Endometrial microvascular endothelial cells (primary cell): ENCODE measurements around the gene ELAC1. TPM values are rescaled to one million over a fixed set of nuclear protein-coding genes. Genes with fewer than 3 reads are reported as not detected.
"Not testable (repeated sequence)": the region's sequence is repeated elsewhere in the genome, so short reads cannot be mapped to it uniquely, and the experiment has no call there.

ENCODE experiments used
- in situ Hi-C: cut with HindIII; loops from 2 replicates; pipeline ENCODE4 v1.10.0; 2017; ENCODE audit warnings: low sequenced_read_pairs, low pct_unique_long_range_greater_than_20kb; ENCODE audit errors: inconsistent ontology term
- total RNA-seq: library from RNA; depleted of rRNA; stranded (reverse); fragments of >200 nt; gene quantifications from one replicate; pipeline ENCODE4 v1.2.3, GENCODE V29; 2015; ENCODE audit errors: inconsistent ontology term

The ELAC1 gene
- total RNA-seq, 1 donor from 2014 or later, result 13.0 TPM

GRCh38 chr18:50969448-50969847, 1.6 kb downstream of the ELAC1 start:
- in situ Hi-C loops, result no loop called here

- in situ Hi-C loops, result no loop called here
Observed at GRCh38 chr18:50970006-50970405, 2.2 kb downstream of the ELAC1 start.

GRCh38 chr18:50972404-50972803, 4.6 kb downstream of the ELAC1 start:
- in situ Hi-C loops, result not testable (repeated sequence)

- in situ Hi-C loops, result no loop called here
Observed at GRCh38 chr18:50973367-50974126, 5.7 kb downstream of the ELAC1 start.

- in situ Hi-C loops, result no loop called here
Observed at GRCh38 chr18:50977037-50977760, 9.4 kb downstream of the ELAC1 start.

GRCh38 chr18:50981381-50981780, 13.5 kb downstream of the ELAC1 start:
- in situ Hi-C loops, result no loop called here

GRCh38 chr18:50982086-50982801, 14.4 kb downstream of the ELAC1 start:
- in situ Hi-C loops, result no loop called here

GRCh38 chr18:50982802-50983179, 15.0 kb downstream of the ELAC1 start:
- in situ Hi-C loops, result no loop called here

- in situ Hi-C loops, result no loop called here
Observed at GRCh38 chr18:50986360-50987087, 18.7 kb downstream of the ELAC1 start.

- in situ Hi-C loops, result no loop called here
Observed at GRCh38 chr18:50987261-50987660, 19.4 kb downstream of the ELAC1 start.

- in situ Hi-C loops, result no loop called here
Observed at GRCh38 chr18:50989711-50990110, 21.9 kb downstream of the ELAC1 start.

- in situ Hi-C loops, result no loop called here
Observed at GRCh38 chr18:50992351-50992762, 24.5 kb downstream of the ELAC1 start.

GRCh38 chr18:50994031-50994430, 26.2 kb downstream of the ELAC1 start:
- in situ Hi-C loops, result no loop called here

- in situ Hi-C loops, result not testable (repeated sequence)
Observed at GRCh38 chr18:51003174-51003573, 35.3 kb downstream of the ELAC1 start.

GRCh38 chr18:51006061-51006818, 38.4 kb downstream of the ELAC1 start:
- in situ Hi-C loops, result no loop called here

- in situ Hi-C loops, result no loop called here
Observed at GRCh38 chr18:51006948-51007789, 39.3 kb downstream of the ELAC1 start.

GRCh38 chr18:51007790-51008139, 39.9 kb downstream of the ELAC1 start:
- in situ Hi-C loops, result no loop called here

GRCh38 chr18:51009072-51009471, 41.2 kb downstream of the ELAC1 start:
- in situ Hi-C loops, result no loop called here
